ENCODE data around the gene ADAMTS17.

ADAMTS17 gene

GRCh38 chr15:100247228-100248225 is 94.2 kb downstream of the ADAMTS17 start:
- no peak for DNase-seq

- no peak for DNase-seq
Observed at GRCh38 chr15:100245855-100246254, 95.9 kb downstream of the ADAMTS17 start.

- no peak for DNase-seq
Observed at GRCh38 chr15:100245487-100245820, 96.3 kb downstream of the ADAMTS17 start.

- no peak for DNase-seq
Observed at GRCh38 chr15:100244796-100245486, 96.8 kb downstream of the ADAMTS17 start.

DNA sequence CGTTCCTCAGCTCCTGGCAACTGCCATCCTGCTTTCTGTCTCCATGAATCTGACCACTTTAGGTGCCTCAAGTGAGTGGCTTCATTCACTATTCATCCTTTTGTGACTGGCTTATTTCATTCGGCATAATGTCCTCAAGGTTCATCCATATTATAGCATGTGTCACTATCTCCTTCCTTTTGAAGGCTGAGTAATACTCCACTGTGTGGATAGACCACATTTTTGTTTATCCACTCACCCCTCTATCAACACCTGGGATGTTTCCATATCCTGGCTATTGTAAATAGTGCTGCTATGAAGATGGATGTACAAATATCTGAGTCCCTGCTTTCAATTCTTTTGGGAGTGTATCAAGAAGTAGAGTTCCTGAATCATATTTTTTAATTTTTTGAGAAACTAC is 98.8 kb downstream of the ADAMTS17 start:
- no peak for DNase-seq

DNA sequence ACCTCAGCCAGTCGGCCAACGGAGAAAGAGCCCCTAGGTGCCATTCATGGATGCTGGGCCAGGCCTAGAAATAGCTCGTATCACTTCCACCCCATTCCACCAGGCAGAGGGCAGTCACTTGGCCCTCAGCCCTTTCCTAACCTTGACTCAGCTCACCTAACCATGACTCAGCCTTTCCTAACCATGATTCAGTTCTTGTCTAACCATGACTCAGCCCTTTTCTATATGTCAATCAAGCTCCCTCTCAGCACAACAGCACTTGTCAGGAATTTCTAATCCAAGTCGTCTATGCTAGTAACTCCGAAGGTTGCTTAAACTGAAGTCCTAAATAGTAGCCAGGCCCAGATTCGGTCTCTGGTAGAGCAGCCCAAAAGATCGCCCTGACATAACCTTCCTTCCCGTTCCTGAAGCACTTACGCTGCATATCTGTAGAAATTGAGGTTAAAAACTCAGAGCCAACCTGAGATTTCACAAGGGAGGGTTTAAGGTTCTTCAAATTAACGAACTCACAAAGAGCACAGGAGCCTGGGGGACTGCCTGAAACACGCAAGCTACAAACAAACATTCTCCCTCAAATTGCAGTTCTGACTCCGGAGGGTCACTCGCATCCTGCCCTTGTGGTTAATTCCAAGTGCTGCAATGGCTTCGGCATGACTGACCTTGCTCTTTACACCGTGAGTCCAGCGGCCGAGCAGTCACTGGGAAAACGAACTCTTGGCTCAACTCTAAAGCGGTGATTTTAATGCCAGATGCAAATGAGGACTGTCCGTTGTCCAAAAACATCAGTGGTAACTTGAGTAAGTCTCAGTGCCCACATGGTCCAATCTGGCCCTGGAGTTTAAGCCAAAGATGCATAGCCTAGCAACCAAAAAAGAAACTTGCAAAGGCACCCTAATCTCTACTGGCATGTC is 99.9 kb downstream of the ADAMTS17 start:
- DNase-seq: no peak

GRCh38 chr15:100236981-100237720 is 104.6 kb downstream of the ADAMTS17 start:
- DNase-seq: no peak

- DNase-seq: no peak
Observed at GRCh38 chr15:100235030-100235617, 106.7 kb downstream of the ADAMTS17 start.

DNA sequence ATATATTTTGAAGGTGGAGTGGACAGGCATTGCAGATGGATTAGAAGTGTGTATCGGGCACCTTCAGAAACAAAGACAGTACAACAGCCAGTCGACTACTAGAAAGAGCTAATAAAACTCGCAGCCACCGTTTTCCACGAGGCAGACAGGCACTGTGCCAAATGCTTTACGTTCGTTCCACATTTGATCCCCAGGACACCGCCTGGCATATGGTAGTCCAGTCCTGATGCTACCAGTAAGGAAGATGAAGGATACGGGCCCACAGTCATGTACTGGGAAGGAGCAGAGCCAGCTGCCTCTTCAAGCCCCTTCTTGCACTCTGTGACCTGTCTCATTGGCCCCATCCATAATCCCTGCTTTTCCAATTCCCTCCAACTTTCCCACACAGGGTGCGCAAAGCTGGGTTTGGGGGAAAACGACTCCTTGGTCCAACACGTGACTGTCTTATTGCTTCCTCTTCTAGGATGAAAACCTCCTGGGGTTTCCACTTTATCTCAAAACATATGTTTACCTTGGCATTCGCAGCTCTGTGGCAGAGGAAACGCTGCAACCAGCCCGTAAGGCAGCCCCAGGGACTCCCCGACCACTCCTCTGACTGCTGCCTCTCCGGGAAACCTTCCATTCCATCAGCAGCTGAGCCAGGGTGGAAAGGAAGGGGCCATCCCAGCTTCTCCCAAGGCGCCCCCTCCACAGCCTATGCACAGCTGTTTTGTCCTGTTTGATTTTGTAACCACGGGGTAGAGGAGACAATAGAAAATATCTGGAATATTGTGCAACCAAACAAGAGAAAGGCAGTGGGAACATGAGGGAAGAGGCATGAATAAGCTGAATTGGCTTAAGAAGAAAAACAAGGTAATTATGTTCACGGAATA is 107.4 kb downstream of the ADAMTS17 start:
- DNase-seq: no peak

- DNase-seq: no peak
Observed at GRCh38 chr15:100230784-100231183, 111.0 kb downstream of the ADAMTS17 start.

- DNase-seq: no peak
Observed at GRCh38 chr15:100229181-100230163, 112.3 kb downstream of the ADAMTS17 start.

DNA sequence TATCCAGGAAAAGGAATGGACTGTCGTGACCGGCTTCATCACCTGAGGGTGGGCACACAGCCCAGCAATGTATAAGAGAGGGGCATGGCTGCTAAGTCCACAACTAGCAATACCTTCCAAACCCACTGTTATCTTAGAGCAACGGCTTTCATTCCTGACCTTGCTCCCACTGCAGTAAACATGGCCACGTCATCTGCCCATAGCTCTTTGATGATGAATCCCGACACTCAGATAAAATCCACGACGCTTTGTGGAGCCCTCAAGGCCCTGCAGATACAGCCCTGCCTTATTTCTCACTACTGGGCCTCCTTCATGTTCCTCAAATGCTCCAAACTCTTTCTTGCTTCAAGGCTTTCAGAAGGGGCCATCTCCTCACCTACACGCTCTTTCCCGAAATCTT is 114.0 kb downstream of the ADAMTS17 start:
- DNase-seq: no peak

DNA sequence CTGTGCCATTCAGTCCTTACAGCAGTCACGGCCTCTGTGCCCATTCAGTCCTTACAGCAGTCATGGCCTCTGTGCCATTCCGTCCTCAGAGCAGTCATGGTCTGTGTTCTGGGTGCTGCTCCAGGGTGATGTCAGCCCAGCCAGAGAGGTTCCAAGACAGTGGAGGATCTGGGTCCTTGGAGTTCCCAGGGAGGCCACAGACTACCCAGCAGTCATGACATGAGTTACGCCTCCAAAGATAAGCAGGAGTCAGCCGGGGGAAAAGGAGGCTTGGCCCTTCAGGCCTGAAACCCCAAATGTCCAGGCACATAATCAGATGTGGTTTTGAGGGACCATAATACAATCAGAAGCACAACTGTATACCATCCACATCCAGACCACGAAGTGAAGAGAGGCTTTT is 115.7 kb downstream of the ADAMTS17 start:
- DNase-seq: no peak

DNA sequence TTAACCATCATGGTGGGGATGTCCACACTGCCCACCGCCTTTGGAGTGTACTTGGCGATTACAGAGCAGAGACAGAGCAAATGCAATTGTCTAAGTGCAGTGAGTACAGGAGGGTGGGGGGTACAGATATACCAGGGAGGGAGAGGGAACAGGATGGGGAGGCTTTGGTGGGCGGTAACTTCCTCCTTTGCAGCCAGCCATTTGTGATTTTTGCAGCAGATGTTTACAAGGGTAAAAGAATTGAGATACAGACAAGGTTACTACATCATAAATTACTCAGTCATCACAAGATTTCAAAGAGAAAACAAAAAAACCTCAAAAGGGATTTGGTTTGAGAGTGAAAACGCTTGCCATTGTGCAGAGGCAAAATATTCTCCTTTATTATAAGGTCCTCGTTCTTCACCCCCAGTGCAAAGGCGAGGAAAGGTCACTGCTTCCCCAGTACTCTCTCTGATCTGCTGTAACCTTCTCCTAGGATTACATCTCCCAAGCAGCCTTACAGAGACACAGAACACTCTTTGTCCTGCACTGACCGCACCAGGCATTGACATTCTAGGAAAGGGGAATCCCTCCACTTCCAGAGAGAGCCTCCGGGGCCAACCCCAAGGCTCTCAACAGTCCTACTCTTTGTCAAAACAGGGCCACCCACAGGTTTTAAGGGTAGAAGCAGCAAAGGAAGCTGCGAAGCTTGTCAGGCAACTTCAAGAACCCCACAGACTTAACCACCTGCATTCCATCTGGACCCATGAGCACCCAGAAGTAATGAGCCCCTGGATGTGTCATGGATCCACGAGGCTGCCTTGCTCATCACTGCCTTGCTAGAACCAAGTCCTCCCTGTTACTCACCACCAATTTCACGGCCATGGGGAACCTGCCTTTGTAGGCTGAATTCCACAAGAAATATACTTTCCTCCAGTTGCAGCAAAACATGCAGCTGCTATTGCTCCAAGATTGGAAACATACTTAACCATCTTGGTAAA is 117.3 kb downstream of the ADAMTS17 start:
- no peak for DNase-seq

GRCh38 chr15:100222349-100222715 is 119.4 kb downstream of the ADAMTS17 start:
- DNase-seq: no peak

GRCh38 chr15:100221471-100222348 is 120.1 kb downstream of the ADAMTS17 start:
- DNase-seq: no peak

DNA sequence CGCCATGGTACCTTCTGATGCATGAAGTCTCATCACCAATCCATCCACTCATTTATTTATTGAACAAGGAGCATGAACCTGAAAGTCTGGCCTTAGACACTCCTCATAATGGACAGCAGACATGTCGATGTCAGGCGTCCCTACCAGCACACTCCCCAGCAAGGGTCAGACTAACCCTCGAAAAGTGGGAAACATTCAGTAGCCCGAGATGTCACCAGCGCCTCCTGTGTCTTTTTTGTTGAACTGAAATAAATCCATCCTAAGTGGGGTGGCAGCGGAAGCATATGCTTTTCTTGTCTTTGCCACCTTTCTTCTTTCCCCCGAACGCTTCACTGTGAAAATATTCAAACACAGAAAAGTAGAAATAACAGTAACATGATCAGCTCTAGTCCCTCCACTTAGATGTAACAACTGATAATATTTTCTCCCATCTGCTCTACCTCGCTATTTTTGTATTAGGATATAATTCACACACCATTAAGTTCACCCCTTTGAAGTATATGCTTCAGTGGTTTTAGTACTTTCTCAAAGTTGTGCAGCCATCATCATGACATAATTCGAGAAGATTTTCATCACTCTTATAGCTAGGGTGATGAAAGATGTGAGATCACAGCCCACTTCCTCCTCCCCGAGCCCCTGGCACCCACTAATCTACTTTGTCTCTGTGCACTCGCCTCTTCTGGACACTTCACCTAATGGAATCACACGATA is 121.6 kb downstream of the ADAMTS17 start:
- no peak for DNase-seq
